Breast epithelium (tissue), 4 donors: ENCODE measurements around the gene MPDZ. TPM values are rescaled to one million over a fixed set of nuclear protein-coding genes. Genes with fewer than 3 reads are reported as not detected.

Experiments used
- DNase-seq, 2 donors: peaks; one replicate each; pipeline ENCODE4 v3.0.0-alpha.2; 2019; ENCODE audit warnings: low spot score in 2 of 2
- H3K27ac ChIP-seq, 2 donors: fragments of 200-600 bp; sonication (generic) in 1 of 2; one replicate each; pipeline ENCODE4 v1.5.1; 2016 to 2019; ENCODE audit warnings: mild to moderate bottlenecking in 1 of 2
- H3K27me3 ChIP-seq, 2 donors: fragments of 200-600 bp; sonication (generic) in 1 of 2; one replicate each; pipeline versions ENCODE4 v1.5.1 to v1.6.0; 2017 to 2019; ENCODE audit warnings: control low read depth in 1 of 2, mild to moderate bottlenecking in 1 of 2
- H3K36me3 ChIP-seq: fragments of 200-600 bp; one replicate; pipeline ENCODE4 v1.5.1; 2019
- H3K4me1 ChIP-seq, 2 donors: fragments of 200-600 bp; sonication (generic); one replicate each; pipeline ENCODE4 v1.5.1; 2016 to 2019; ENCODE audit warnings: control low read depth in 1 of 2
- H3K4me3 ChIP-seq, 3 donors: fragments of 200-600 bp; sonication (generic); 1 replicate in 2 of 3; 2 replicates in 1 of 3; pipeline ENCODE4 v1.5.1; 2016 to 2019; ENCODE audit warnings: mild to moderate bottlenecking in 3 of 3, moderate library complexity in 2 of 3
- H3K9me3 ChIP-seq, 2 donors: fragments of 200-600 bp; sonication (generic) in 1 of 2; one replicate each; pipeline ENCODE4 v1.5.1; 2016 to 2019; ENCODE audit warnings: control low read depth in 1 of 2
- POLR2A ChIP-seq: fragments of 450-650 bp; IDR thresholded peaks from one replicate; pipeline ENCODE4 v1.6.1; 2016; ENCODE audit warnings: antibody characterized with exemption, mild to moderate bottlenecking, moderate library complexity
- POLR2AphosphoS5 ChIP-seq, 3 donors: sonication (generic); formaldehyde crosslinking; IDR thresholded peaks; one replicate each; pipeline ENCODE4 v1.6.1; 2017; ENCODE audit warnings: antibody characterized with exemption in 3 of 3
- intact Hi-C: fragments of 100-400 bp; cut with DNase I; formaldehyde crosslinking; loops from one replicate; pipeline ENCODE4 v1.15.1; 2023; ENCODE audit warnings: low total_unique reads
- total RNA-seq, 3 donors: library from RNA; depleted of rRNA; stranded (reverse); fragments of >200 nt; gene quantifications; one replicate each; pipeline ENCODE4 v1.1.0, GENCODE V29; 2016
- TF ChIP-seq, protein P1 (sequence below), 3 donors: fragments of 450-650 bp; IDR thresholded peaks; one replicate each; pipeline ENCODE4 v1.5.1; 2016 to 2017; ENCODE audit warnings: antibody characterized with exemption in 3 of 3, mild to moderate bottlenecking in 3 of 3, moderate library complexity in 3 of 3

The MPDZ gene
- total RNA-seq, 3 donors from 2014 or later: 44.2 to 63.1 (median 61.0) TPM

DNA sequence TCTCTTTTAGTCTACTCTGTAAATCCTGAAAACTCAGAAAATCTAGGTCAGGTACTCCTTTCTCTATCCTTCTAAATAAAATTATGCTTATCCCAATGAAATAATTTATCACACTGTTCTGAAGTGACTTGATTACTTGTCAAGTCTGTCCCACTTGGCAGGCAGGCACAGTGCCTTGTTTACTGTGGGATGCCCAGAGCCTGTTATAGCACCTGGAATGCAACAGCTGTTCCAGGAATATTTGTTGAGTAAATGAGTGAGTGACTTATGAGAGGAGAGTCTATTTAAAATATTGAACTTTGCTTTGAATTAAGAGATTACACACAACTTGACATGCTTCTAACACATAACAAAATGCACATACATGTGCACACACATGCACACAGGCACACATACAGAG is 130.0 kb downstream of the MPDZ start:
- no peak overlapping the region for H3K4me3 ChIP-seq
- H3K27ac ChIP-seq: no peak overlapping the region
- H3K9me3 ChIP-seq: no peaks in the 10 kb centered on the region
- intact Hi-C loops: no loop called here
- no peak for DNase-seq
- H3K4me1 ChIP-seq: no peaks in the 10 kb centered on the region
- no peaks in the 10 kb centered on the region for H3K27me3 ChIP-seq
- TF ChIP-seq, protein P1, sequence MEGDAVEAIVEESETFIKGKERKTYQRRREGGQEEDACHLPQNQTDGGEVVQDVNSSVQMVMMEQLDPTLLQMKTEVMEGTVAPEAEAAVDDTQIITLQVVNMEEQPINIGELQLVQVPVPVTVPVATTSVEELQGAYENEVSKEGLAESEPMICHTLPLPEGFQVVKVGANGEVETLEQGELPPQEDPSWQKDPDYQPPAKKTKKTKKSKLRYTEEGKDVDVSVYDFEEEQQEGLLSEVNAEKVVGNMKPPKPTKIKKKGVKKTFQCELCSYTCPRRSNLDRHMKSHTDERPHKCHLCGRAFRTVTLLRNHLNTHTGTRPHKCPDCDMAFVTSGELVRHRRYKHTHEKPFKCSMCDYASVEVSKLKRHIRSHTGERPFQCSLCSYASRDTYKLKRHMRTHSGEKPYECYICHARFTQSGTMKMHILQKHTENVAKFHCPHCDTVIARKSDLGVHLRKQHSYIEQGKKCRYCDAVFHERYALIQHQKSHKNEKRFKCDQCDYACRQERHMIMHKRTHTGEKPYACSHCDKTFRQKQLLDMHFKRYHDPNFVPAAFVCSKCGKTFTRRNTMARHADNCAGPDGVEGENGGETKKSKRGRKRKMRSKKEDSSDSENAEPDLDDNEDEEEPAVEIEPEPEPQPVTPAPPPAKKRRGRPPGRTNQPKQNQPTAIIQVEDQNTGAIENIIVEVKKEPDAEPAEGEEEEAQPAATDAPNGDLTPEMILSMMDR (IDR thresholded peaks at IDR 0.05): no peak
- TF ChIP-seq POLR2AphosphoS5 (IDR thresholded peaks at IDR 0.05) (no peak), POLR2A (no peak)
- peaks cover 4% of the 10 kb centered on the region for H3K36me3 ChIP-seq

DNA sequence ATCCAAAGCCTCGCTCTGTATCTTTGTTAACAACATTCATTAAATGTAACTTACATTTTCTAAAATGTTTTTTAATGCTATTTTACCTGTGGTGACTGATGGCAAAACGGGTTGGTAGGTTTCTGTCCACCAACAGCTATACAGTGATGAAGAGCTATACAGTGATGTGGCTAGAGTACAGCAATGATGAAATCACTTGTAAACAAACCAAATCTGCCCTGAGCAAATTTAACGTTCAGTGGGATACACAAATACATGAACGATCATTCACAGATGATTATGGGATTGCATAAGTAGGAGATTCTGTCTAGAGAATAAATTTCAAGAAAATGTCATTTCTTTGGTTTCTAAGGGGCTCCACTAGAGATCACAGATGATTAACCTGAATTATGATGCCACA is 132.7 kb downstream of the MPDZ start:
- intact Hi-C loops: no loop called here
- Histone ChIP-seq H3K4me3 (no peak overlapping the region), H3K27me3 (no peaks in the 10 kb centered on the region), H3K4me1 (no peaks in the 10 kb centered on the region), H3K9me3 (no peaks in the 10 kb centered on the region), H3K27ac (no peak overlapping the region), H3K36me3 (peaks cover 4% of the 10 kb centered on the region)
- TF ChIP-seq POLR2A (no peak), POLR2AphosphoS5 (IDR thresholded peaks at IDR 0.05) (no peak)
- TF ChIP-seq, protein P1 (IDR thresholded peaks at IDR 0.05): no peak
- DNase-seq: no peak

DNA sequence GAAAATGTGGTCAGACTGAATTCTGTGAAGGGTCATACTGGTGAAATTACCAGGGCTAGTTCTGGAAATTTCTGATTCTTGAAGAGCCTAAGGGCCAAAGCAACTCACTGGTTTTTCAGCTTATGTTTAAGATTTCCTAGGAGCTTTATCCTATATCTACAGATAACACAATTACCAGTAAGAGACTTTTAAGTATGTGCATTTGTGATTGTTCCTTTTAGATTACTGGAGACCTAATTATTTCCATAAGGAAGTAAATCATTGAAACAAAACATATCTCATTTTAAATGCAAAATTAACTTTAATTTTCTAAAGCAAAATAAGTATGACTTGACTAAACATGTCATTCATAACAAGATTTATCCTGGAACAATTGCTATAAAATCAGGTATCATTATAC is 134.2 kb downstream of the MPDZ start:
- H3K36me3 ChIP-seq: peaks cover 4% of the 10 kb centered on the region
- H3K9me3 ChIP-seq: no peaks in the 10 kb centered on the region
- intact Hi-C loops: no loop called here
- no peaks in the 10 kb centered on the region for H3K27me3 ChIP-seq
- TF ChIP-seq, protein P1 (IDR thresholded peaks at IDR 0.05): no peak
- TF ChIP-seq POLR2A: no peak
- TF ChIP-seq POLR2AphosphoS5 (IDR thresholded peaks at IDR 0.05): no peak
- DNase-seq: no peak
- no peak overlapping the region for H3K27ac ChIP-seq
- H3K4me1 ChIP-seq: no peaks in the 10 kb centered on the region
- no peak overlapping the region for H3K4me3 ChIP-seq

DNA sequence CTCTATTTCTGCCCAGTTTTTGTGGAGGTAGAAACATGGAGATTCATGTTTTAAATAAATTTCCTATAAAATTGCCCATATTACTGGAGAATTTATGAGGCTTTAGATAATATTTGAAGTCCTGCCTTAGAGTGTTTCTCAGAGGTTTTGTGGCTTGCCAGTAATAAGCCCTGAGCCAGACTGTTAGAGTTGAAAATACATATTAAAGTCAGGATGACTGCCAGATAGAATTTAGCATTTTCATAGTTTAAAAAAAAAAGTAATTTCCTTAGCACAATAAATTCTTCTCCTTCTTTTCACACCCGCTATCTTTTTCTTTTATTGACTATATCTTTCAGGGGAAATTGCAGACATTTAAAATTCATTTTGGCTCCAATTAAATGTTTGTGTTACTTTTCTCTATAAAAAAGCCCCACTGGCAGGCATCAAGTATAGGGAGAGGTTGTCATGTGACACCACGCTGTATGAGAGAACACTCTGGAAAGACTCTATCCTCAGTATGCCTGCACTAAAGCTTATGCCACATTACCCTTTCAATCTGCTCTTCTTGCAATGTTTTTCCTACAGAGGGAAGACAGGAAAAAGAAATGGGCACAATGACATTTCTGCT is 135.2 kb downstream of the MPDZ start:
- TF ChIP-seq, protein P1 (IDR thresholded peaks at IDR 0.05): no peak
- TF ChIP-seq POLR2A: no peak
- TF ChIP-seq POLR2AphosphoS5 (IDR thresholded peaks at IDR 0.05): no peak
- no peak overlapping the region for H3K27ac ChIP-seq
- intact Hi-C loops: no loop called here
- H3K36me3 ChIP-seq: peaks cover 4% of the 10 kb centered on the region
- H3K27me3 ChIP-seq: no peaks in the 10 kb centered on the region
- no peak for DNase-seq
- no peak overlapping the region for H3K4me3 ChIP-seq
- no peaks in the 10 kb centered on the region for H3K9me3 ChIP-seq
- no peaks in the 10 kb centered on the region for H3K4me1 ChIP-seq

DNA sequence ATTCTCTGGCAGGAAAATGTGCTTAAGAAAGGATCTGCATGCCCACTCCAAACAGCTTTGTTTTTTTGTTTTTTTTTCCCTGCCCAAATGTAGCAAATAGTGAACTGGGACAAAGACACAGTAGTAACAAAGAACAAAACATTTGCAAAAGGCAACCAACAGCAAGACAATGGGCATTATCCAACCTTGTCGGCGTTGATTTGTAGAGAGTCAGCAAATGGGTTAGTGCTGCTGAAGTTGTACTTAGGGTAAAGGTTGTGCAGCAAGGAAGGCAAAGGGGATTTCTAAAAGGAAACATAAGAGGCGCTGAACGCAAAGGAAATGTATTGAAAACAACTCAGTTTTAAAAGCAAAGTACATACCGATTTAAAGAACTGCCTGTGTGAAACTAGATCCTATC is 136.2 kb downstream of the MPDZ start:
- intact Hi-C loops: no loop called here
- no peak for TF ChIP-seq POLR2A
- TF ChIP-seq, protein P1 (IDR thresholded peaks at IDR 0.05): no peak
- no peak for TF ChIP-seq POLR2AphosphoS5 (IDR thresholded peaks at IDR 0.05)
- Histone ChIP-seq H3K27me3 (no peaks in the 10 kb centered on the region), H3K4me1 (no peaks in the 10 kb centered on the region), H3K4me3 (no peak overlapping the region), H3K9me3 (no peaks in the 10 kb centered on the region), H3K36me3 (peaks cover 4% of the 10 kb centered on the region), H3K27ac (no peak overlapping the region)
- no peak for DNase-seq
